Mesenchymal stem cell (in vitro differentiated cells and primary cell): ENCODE measurements around the gene TEFM.
A peak's percentile ranks its signal among the peaks of the same experiment; 100 is the strongest.

Source experiments
- DNase-seq: peaks from one replicate; pipeline ENCODE4 v3.0.0-alpha.2; 2013
- H2AFZ ChIP-seq: one replicate; pipeline ENCODE4 v1.6.1; 2013; ENCODE audit warnings: low read depth, mild to moderate bottlenecking, control low read depth, inconsistent platforms, low read length, moderate library complexity
- H2AK5ac ChIP-seq: 2 replicates; pipeline ENCODE4 v1.6.1; 2013; ENCODE audit warnings: low read length, moderate library complexity, mild to moderate bottlenecking, inconsistent platforms; ENCODE audit not compliant: severe bottlenecking
- H2BK120ac ChIP-seq: one replicate; pipeline ENCODE4 v1.6.1; 2013; ENCODE audit warnings: low read depth, mild to moderate bottlenecking, inconsistent platforms, low read length, moderate library complexity
- H2BK12ac ChIP-seq, 2 experiments: one replicate each; pipeline ENCODE4 v1.6.1; 2013; ENCODE audit warnings: inconsistent platforms in 2 of 2, low read length in 2 of 2, mild to moderate bottlenecking in 2 of 2, moderate library complexity in 2 of 2, control low read depth in 1 of 2
- H2BK15ac ChIP-seq: one replicate; pipeline ENCODE4 v1.6.1; 2013; ENCODE audit warnings: mild to moderate bottlenecking, low read depth, inconsistent platforms; ENCODE audit not compliant: poor library complexity, severe bottlenecking
- H2BK5ac ChIP-seq: 2 replicates; pipeline ENCODE4 v1.6.1; 2013; ENCODE audit warnings: low read depth, mild to moderate bottlenecking, low read length, control low read depth, inconsistent platforms; ENCODE audit not compliant: poor library complexity, severe bottlenecking
- H3K14ac ChIP-seq, 2 experiments: one replicate each; pipeline ENCODE4 v1.6.1; 2013; ENCODE audit warnings: inconsistent platforms in 2 of 2, low read length in 2 of 2, control low read depth in 1 of 2, mild to moderate bottlenecking in 1 of 2, moderate library complexity in 1 of 2
- H3K18ac ChIP-seq, 2 experiments: one replicate each; pipeline ENCODE4 v1.6.1; 2013; ENCODE audit warnings: inconsistent platforms in 2 of 2, low read length in 2 of 2, control low read depth in 1 of 2, low read depth in 1 of 2, mild to moderate bottlenecking in 1 of 2
- H3K23ac ChIP-seq, 2 experiments: one replicate each; pipeline ENCODE4 v1.6.1; 2013; ENCODE audit warnings: inconsistent platforms in 2 of 2, low read length in 2 of 2, mild to moderate bottlenecking in 2 of 2, moderate library complexity in 2 of 2, control low read depth in 1 of 2
- H3K27ac ChIP-seq: 2 replicates; pipeline ENCODE4 v1.5.1; 2013; ENCODE audit warnings: mild to moderate bottlenecking, moderate library complexity, low read length, control low read depth, inconsistent platforms; ENCODE audit not compliant: poor library complexity, severe bottlenecking
- H3K27me3 ChIP-seq, 2 experiments: 2 replicates each; pipeline versions ENCODE4 v1.6.1 to v1.7.0; 2013; ENCODE audit warnings: low read length in 2 of 2, mild to moderate bottlenecking in 2 of 2, moderate library complexity in 2 of 2, control low read depth in 1 of 2, inconsistent platforms in 1 of 2; ENCODE audit not compliant: control insufficient read depth in 1 of 2, insufficient read depth in 1 of 2
- H3K36me3 ChIP-seq, 2 experiments: 2 replicates each; pipeline versions ENCODE4 v1.6.1 to v1.7.0; 2013; ENCODE audit warnings: low read length in 2 of 2, control low read depth in 1 of 2, inconsistent platforms in 1 of 2, low read depth in 1 of 2, mild to moderate bottlenecking in 1 of 2; ENCODE audit not compliant: insufficient read depth in 2 of 2, control insufficient read depth in 1 of 2
- H3K4ac ChIP-seq, 2 experiments: one replicate each; pipeline ENCODE4 v1.6.1; 2013; ENCODE audit warnings: inconsistent platforms in 2 of 2, low read length in 2 of 2, mild to moderate bottlenecking in 2 of 2, moderate library complexity in 2 of 2, control low read depth in 1 of 2, low read depth in 1 of 2
- H3K4me1 ChIP-seq: 2 replicates; pipeline ENCODE4 v1.6.1; 2013; ENCODE audit warnings: low read depth, low read length, control low read depth; ENCODE audit not compliant: control insufficient read depth, insufficient read depth
- H3K4me2 ChIP-seq: 2 replicates; pipeline ENCODE4 v1.6.1; 2013; ENCODE audit warnings: low read length, mild to moderate bottlenecking, inconsistent platforms; ENCODE audit not compliant: poor library complexity, severe bottlenecking
- H3K4me3 ChIP-seq, 2 experiments: 2 replicates each; pipeline versions ENCODE4 v1.5.1 to v1.7.0; 2013; ENCODE audit warnings: low read length in 2 of 2, mild to moderate bottlenecking in 2 of 2, control low read depth in 1 of 2, low read depth in 1 of 2; ENCODE audit not compliant: insufficient read depth in 1 of 2
- H3K79me1 ChIP-seq: replicated peaks from 2 replicates; pipeline ENCODE4 v1.6.1; 2013; ENCODE audit warnings: mild to moderate bottlenecking, control low read depth, low read length, inconsistent platforms; ENCODE audit not compliant: poor library complexity, severe bottlenecking
- H3K9ac ChIP-seq: 2 replicates; pipeline ENCODE4 v1.7.0; 2013; ENCODE audit warnings: mild to moderate bottlenecking, low read length, moderate library complexity
- H3K9me3 ChIP-seq: 2 replicates; pipeline ENCODE4 v1.7.0; 2013; ENCODE audit warnings: mild to moderate bottlenecking, low read length; ENCODE audit not compliant: control insufficient read depth
- H4K8ac ChIP-seq: one replicate; pipeline ENCODE4 v1.6.1; 2013; ENCODE audit warnings: inconsistent platforms, mild to moderate bottlenecking, low read length, moderate library complexity
- H4K91ac ChIP-seq: one replicate; pipeline ENCODE4 v1.6.1; 2013; ENCODE audit warnings: mild to moderate bottlenecking, low read length, inconsistent platforms
- WGBS: methylation state at CpG from one replicate; pipeline ENCODE4 v1.1.7; 2013; ENCODE audit warnings: mixed read lengths; 5-methylcytosine and 5-hydroxymethylcytosine counted together

The TEFM gene

DNA sequence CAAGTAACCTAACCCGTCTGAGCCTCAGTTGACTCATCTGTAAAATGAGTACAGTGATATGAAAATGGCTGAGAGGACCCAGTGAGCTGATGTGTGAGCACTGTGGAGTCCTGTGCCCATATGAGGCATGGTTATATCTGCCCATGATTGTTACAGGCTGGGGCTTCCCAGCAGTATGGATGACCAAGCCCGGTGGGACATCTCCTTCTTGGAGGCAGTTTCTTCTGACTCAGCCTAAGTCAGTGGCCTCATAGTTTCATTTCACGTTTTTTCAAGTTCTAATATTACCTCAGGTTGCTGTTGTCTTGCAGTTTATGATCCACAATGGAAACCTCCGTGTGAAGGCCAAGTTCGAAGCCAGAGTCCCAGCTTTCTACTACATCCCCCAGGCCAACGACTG is 20.5 kb upstream of the TEFM start:
- Histone ChIP-seq H3K79me1 (peaks cover 2% of the 10 kb centered on the region), H2BK5ac (no peak overlapping the region), H3K27ac (no peak overlapping the region), H3K4me3 (no peak overlapping the region), H3K14ac (no peak overlapping the region), H2BK15ac (no peak overlapping the region), H3K4me2 (no peak overlapping the region), H3K9ac (no peak overlapping the region), H3K36me3 (no peaks in the 10 kb centered on the region), H2AFZ (no peak overlapping the region), H2BK12ac (no peak overlapping the region), H3K4ac (no peak overlapping the region), H4K91ac (no peak overlapping the region), H2AK5ac (no peak overlapping the region), H3K27me3 (peaks cover 0 to 39% of the 10 kb centered on the region in 2 experiments), H3K23ac (no peak overlapping the region), H2BK120ac (no peak overlapping the region), H4K8ac (no peak overlapping the region), H3K4me1 (peaks cover 19% of the 10 kb centered on the region), H3K18ac (no peak overlapping the region), H3K9me3 (no peaks in the 10 kb centered on the region)
- 84% methylated on average over 6 of the region's 6 CpGs for WGBS
- DNase-seq: no peak

GRCh38 chr17:30924341-30924740 is 18.3 kb upstream of the TEFM start:
- Histone ChIP-seq H2BK5ac (no peak overlapping the region), H3K79me1 (peaks cover 2% of the 10 kb centered on the region), H3K27me3 (peaks cover 0 to 40% of the 10 kb centered on the region in 2 experiments), H4K8ac (no peak overlapping the region), H2AFZ (no peak overlapping the region), H2AK5ac (no peak overlapping the region), H3K9me3 (no peaks in the 10 kb centered on the region), H3K4me2 (no peak overlapping the region), H4K91ac (no peak overlapping the region), H3K4me1 (peaks cover 26% of the 10 kb centered on the region), H3K14ac (peak overlapping the region in 1 of 2 experiments; percentile 14), H3K18ac (no peak overlapping the region), H3K36me3 (no peaks in the 10 kb centered on the region), H3K27ac (no peak overlapping the region), H3K4ac (no peak overlapping the region), H2BK12ac (no peak overlapping the region), H3K23ac (no peak overlapping the region), H3K4me3 (no peak overlapping the region), H2BK120ac (no peak overlapping the region), H2BK15ac (no peak overlapping the region), H3K9ac (no peak overlapping the region)
- 90% methylated on average over 2 of the region's 2 CpGs for WGBS
- DNase-seq: no peak

DNA sequence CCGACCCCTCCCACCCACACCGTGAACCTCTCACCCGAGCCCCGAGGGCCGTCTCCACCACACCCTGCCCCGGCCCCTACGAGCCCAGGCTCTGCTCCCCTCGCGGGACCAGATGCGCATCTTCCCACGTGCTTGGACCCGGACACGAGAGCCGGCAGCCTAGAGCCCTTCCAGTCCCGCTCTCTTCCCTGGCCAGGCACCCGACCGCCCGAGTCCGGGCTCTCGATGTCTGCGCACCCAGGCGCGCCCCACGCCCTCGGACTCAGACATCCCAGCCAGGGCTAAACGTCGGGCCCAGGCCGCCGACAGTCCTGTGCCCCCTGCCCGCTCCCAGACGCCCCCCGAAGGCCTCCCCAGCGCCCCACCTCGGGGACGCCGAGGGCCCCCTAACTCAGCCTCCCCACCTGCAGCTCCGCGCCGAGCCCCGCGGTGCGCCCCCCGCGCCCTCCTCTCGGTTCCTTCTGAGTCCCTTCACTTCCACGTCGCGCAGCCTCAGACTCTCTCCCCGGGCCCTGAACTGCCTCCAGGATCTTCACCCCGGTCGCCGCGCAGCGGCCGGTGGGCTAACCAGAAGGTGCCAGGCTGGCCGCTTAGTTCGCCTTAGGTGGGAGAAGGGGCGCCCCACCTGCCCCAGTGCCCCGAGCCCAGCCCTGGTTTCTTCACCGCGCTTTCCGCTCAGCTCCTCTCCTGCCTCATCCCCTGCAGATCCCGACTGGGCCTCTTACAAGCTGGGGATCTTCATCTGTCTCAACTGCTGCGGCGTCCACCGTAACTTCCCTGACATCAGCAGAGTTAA is 16.4 kb upstream of the TEFM start:
- peaks cover 26% of the 10 kb centered on the region for H3K4me1 ChIP-seq
- H3K4me3 ChIP-seq: peak overlapping the region; percentile 65 to 66
- peak overlapping the region in 1 of 2 experiments; percentile 26 for H3K23ac ChIP-seq
- peak overlapping the region; percentile 26 for H3K9ac ChIP-seq
- H3K14ac ChIP-seq: peak overlapping the region in 1 of 2 experiments; percentile 11
- H3K9me3 ChIP-seq: no peaks in the 10 kb centered on the region
- H3K36me3 ChIP-seq: no peaks in the 10 kb centered on the region
- H4K8ac ChIP-seq: peak overlapping the region; percentile 93
- no peak overlapping the region for H2AK5ac ChIP-seq
- H3K4me2 ChIP-seq: peak overlapping the region; percentile 95
- H4K91ac ChIP-seq: peak overlapping the region; percentile 53
- DNase-seq: peak; percentile 33
- H2BK120ac ChIP-seq: peak overlapping the region; percentile 21
- no peak overlapping the region for H3K4ac ChIP-seq
- H2BK5ac ChIP-seq: no peak overlapping the region
- H2AFZ ChIP-seq: peak overlapping the region; percentile 78
- H3K18ac ChIP-seq: peak overlapping the region; percentile 2 to 56
- peaks cover 2% of the 10 kb centered on the region for H3K79me1 ChIP-seq
- peak overlapping the region in 1 of 2 experiments; percentile 77 for H2BK12ac ChIP-seq
- H3K27ac ChIP-seq: no peak overlapping the region
- 13% methylated on average over 58 of the region's 66 CpGs for WGBS
- H2BK15ac ChIP-seq: peak overlapping the region; percentile 36
- peaks cover 0 to 40% of the 10 kb centered on the region in 2 experiments for H3K27me3 ChIP-seq

- peak within 1 kb of the TSS; percentile 53 for H4K91ac ChIP-seq
- peak within 1 kb of the TSS; percentile 21 for H2BK120ac ChIP-seq
- H3K36me3 ChIP-seq: no peaks in the 10 kb centered on the region
- H2BK15ac ChIP-seq: peak within 1 kb of the TSS; percentile 36
- 11% methylated on average over 26 of the region's 60 CpGs for WGBS
- peak within 1 kb of the TSS in 1 of 2 experiments; percentile 11 for H3K14ac ChIP-seq
- H2BK5ac ChIP-seq: no peak within 1 kb of the TSS
- H2AFZ ChIP-seq: peak within 1 kb of the TSS; percentile 78
- H3K23ac ChIP-seq: peak within 1 kb of the TSS in 1 of 2 experiments; percentile 42
- peak within 1 kb of the TSS; percentile 95 for H3K4me2 ChIP-seq
- H3K4me3 ChIP-seq: peak within 1 kb of the TSS; percentile 65 to 66
- peak within 1 kb of the TSS; percentile 93 for H4K8ac ChIP-seq
- H3K18ac ChIP-seq: peak within 1 kb of the TSS; percentile 46 to 56
- H3K79me1 ChIP-seq: peaks cover 2% of the 10 kb centered on the region
- peak within 1 kb of the TSS in 1 of 2 experiments; percentile 30 for H3K4ac ChIP-seq
- DNase-seq: peak; percentile 26
- peak within 1 kb of the TSS; percentile 26 for H3K9ac ChIP-seq
- H3K4me1 ChIP-seq: peaks cover 24% of the 10 kb centered on the region
- H3K27me3 ChIP-seq: peaks cover 0 to 40% of the 10 kb centered on the region in 2 experiments
- H3K27ac ChIP-seq: no peak within 1 kb of the TSS
- peak within 1 kb of the TSS; percentile 18 to 77 for H2BK12ac ChIP-seq
- no peaks in the 10 kb centered on the region for H3K9me3 ChIP-seq
- H2AK5ac ChIP-seq: no peak within 1 kb of the TSS
Measured at GRCh38 chr17:30921544-30922196, 15.6 kb upstream of the TEFM start, which contains the start of gene ADAP2. TSS of gene ADAP2 (plus strand) at chr17:30921945. CDS start at chr17:30922015, 70 bp downstream.
